ENCODE data around the gene MOAP1.
"Not testable (repeated sequence)": the region's sequence is repeated elsewhere in the genome, so short reads cannot be mapped to it uniquely, and the experiment has no call there.

MOAP1 gene

GRCh38 chr14:93206793-93207467 is 22.2 kb upstream of the MOAP1 start, which contains the start of the genes GON7 and UBR7:
GON7 (minus strand) TSS chr14:93207065; CDS start chr14:93207037, 28 bp downstream.
UBR7 (plus strand) TSS chr14:93207256; CDS start chr14:93207292, 36 bp downstream.
- Mint-ChIP-seq H3K9me3 (no peaks in the 10 kb centered on the region), H3K27ac (peak within 1 kb of the TSS; percentile 92), H3K27me3 (ENCODE audit: low read depth) (no peaks in the 10 kb centered on the region), H3K4me1 (ENCODE audit: low read depth) (peaks cover 33% of the 10 kb centered on the region), H3K4me3 (peak within 1 kb of the TSS; percentile 86), H3K36me3 (ENCODE audit: low read depth) (peaks cover 21% of the 10 kb centered on the region)
- peak; percentile 94 for DNase-seq (ENCODE audit: low spot score)

- Mint-ChIP-seq H3K27me3 (ENCODE audit: low read depth) (no peaks in the 10 kb centered on the region), H3K36me3 (ENCODE audit: low read depth) (peaks cover 17% of the 10 kb centered on the region), H3K9me3 (no peaks in the 10 kb centered on the region), H3K4me1 (ENCODE audit: low read depth) (peaks cover 21% of the 10 kb centered on the region), H3K27ac (no peak overlapping the region), H3K4me3 (no peak overlapping the region)
- no peak for DNase-seq (ENCODE audit: low spot score)
These were observed 16.5 kb upstream of the MOAP1 start for GRCh38 chr14:93201155-93201704.

GRCh38 chr14:93200553-93200952 is 15.9 kb upstream of the MOAP1 start:
- H3K27me3 Mint-ChIP-seq (ENCODE audit: low read depth) = no peaks in the 10 kb centered on the region
- H3K27ac Mint-ChIP-seq = no peak overlapping the region
- H3K9me3 Mint-ChIP-seq = no peaks in the 10 kb centered on the region
- peaks cover 15% of the 10 kb centered on the region for H3K4me1 Mint-ChIP-seq (ENCODE audit: low read depth)
- H3K36me3 Mint-ChIP-seq (ENCODE audit: low read depth) = peaks cover 15% of the 10 kb centered on the region
- DNase-seq (ENCODE audit: low spot score) = no peak
- no peak overlapping the region for H3K4me3 Mint-ChIP-seq

GRCh38 chr14:93199031-93199430 is 14.3 kb upstream of the MOAP1 start:
- H3K4me1 Mint-ChIP-seq (ENCODE audit: low read depth) = peaks cover 3% of the 10 kb centered on the region

GRCh38 chr14:93195316-93195999 is 10.8 kb upstream of the MOAP1 start:
- no peak overlapping the region for H3K4me3 Mint-ChIP-seq
- no peaks in the 10 kb centered on the region for H3K4me1 Mint-ChIP-seq (ENCODE audit: low read depth)
- H3K27ac Mint-ChIP-seq = no peak overlapping the region
- peaks cover 5% of the 10 kb centered on the region for H3K36me3 Mint-ChIP-seq (ENCODE audit: low read depth)
- H3K9me3 Mint-ChIP-seq = no peaks in the 10 kb centered on the region
- no peaks in the 10 kb centered on the region for H3K27me3 Mint-ChIP-seq (ENCODE audit: low read depth)
- DNase-seq (ENCODE audit: low spot score) = no peak

More at GRCh38 chr14:93199031-93199430, 14.3 kb upstream of the MOAP1 start:
- Mint-ChIP-seq H3K36me3 (ENCODE audit: low read depth) (peaks cover 8% of the 10 kb centered on the region), H3K9me3 (no peaks in the 10 kb centered on the region), H3K4me3 (no peak overlapping the region), H3K27me3 (ENCODE audit: low read depth) (no peaks in the 10 kb centered on the region), H3K27ac (no peak overlapping the region)
- no peak for DNase-seq (ENCODE audit: low spot score)

GRCh38 chr14:93186956-93187355 is 2.3 kb upstream of the MOAP1 start:
- no peaks in the 10 kb centered on the region for H3K27me3 Mint-ChIP-seq (ENCODE audit: low read depth)
- H3K27ac Mint-ChIP-seq = no peak overlapping the region
- no peak overlapping the region for H3K4me3 Mint-ChIP-seq
- peaks cover 21% of the 10 kb centered on the region for H3K36me3 Mint-ChIP-seq (ENCODE audit: low read depth)
- no peak for DNase-seq (ENCODE audit: low spot score)
- peaks cover 29% of the 10 kb centered on the region for H3K4me1 Mint-ChIP-seq (ENCODE audit: low read depth)
- H3K9me3 Mint-ChIP-seq = no peaks in the 10 kb centered on the region

GRCh38 chr14:93186466-93186865 is 1.8 kb upstream of the MOAP1 start:
- DNase-seq (ENCODE audit: low spot score) = no peak
- Mint-ChIP-seq H3K27me3 (ENCODE audit: low read depth) (no peaks in the 10 kb centered on the region), H3K27ac (no peak overlapping the region), H3K36me3 (ENCODE audit: low read depth) (peaks cover 25% of the 10 kb centered on the region), H3K4me1 (ENCODE audit: low read depth) (peaks cover 30% of the 10 kb centered on the region), H3K9me3 (no peaks in the 10 kb centered on the region), H3K4me3 (peak overlapping the region; percentile 58)

GRCh38 chr14:93185349-93185720 is 638 bp upstream of the MOAP1 start:
- Mint-ChIP-seq H3K36me3 (ENCODE audit: low read depth) (peaks cover 25% of the 10 kb centered on the region), H3K4me1 (ENCODE audit: low read depth) (peaks cover 30% of the 10 kb centered on the region)
- DNase-seq (ENCODE audit: low spot score) = no peak

GRCh38 chr14:93183596-93184317 is 940 bp downstream of the MOAP1 start:
- H3K4me3 Mint-ChIP-seq = peak overlapping the region; percentile 93
- no peaks in the 10 kb centered on the region for H3K9me3 Mint-ChIP-seq
- peaks cover 31% of the 10 kb centered on the region for H3K4me1 Mint-ChIP-seq (ENCODE audit: low read depth)
- H3K36me3 Mint-ChIP-seq (ENCODE audit: low read depth) = peaks cover 25% of the 10 kb centered on the region
- no peaks in the 10 kb centered on the region for H3K27me3 Mint-ChIP-seq (ENCODE audit: low read depth)
- no peak for DNase-seq (ENCODE audit: low spot score)
- peak overlapping the region; percentile 87 for H3K27ac Mint-ChIP-seq

More at GRCh38 chr14:93185349-93185720, 638 bp upstream of the MOAP1 start:
- H3K27me3 Mint-ChIP-seq (ENCODE audit: low read depth) = no peaks in the 10 kb centered on the region
- no peaks in the 10 kb centered on the region for H3K9me3 Mint-ChIP-seq
- H3K27ac Mint-ChIP-seq = peak overlapping the region; percentile 92
- peak overlapping the region; percentile 94 for H3K4me3 Mint-ChIP-seq

GRCh38 chr14:93175492-93175891 is 9.2 kb downstream of the MOAP1 start:
- no peaks in the 10 kb centered on the region for H3K36me3 Mint-ChIP-seq (ENCODE audit: low read depth)

GRCh38 chr14:93174731-93175130 is 10.0 kb downstream of the MOAP1 start:
- H3K4me1 Mint-ChIP-seq (ENCODE audit: low read depth); H3K27me3 Mint-ChIP-seq (ENCODE audit: low read depth); DNase-seq (ENCODE audit: low spot score); H3K27ac Mint-ChIP-seq; H3K4me3 Mint-ChIP-seq; H3K9me3 Mint-ChIP-seq; H3K36me3 Mint-ChIP-seq (ENCODE audit: low read depth): not testable (repeated sequence)

More at GRCh38 chr14:93175492-93175891, 9.2 kb downstream of the MOAP1 start:
- H3K4me1 Mint-ChIP-seq (ENCODE audit: low read depth) = peaks cover 3% of the 10 kb centered on the region
- no peak overlapping the region for H3K27ac Mint-ChIP-seq
- H3K9me3 Mint-ChIP-seq = no peaks in the 10 kb centered on the region
- no peak for DNase-seq (ENCODE audit: low spot score)
- no peak overlapping the region for H3K4me3 Mint-ChIP-seq
- H3K27me3 Mint-ChIP-seq (ENCODE audit: low read depth) = no peaks in the 10 kb centered on the region

GRCh38 chr14:93173943-93174395 is 10.7 kb downstream of the MOAP1 start:
- Mint-ChIP-seq H3K4me1 (ENCODE audit: low read depth) (peaks cover 3% of the 10 kb centered on the region), H3K27me3 (ENCODE audit: low read depth) (no peaks in the 10 kb centered on the region), H3K4me3 (no peak overlapping the region), H3K9me3 (no peaks in the 10 kb centered on the region), H3K27ac (no peak overlapping the region), H3K36me3 (ENCODE audit: low read depth) (no peaks in the 10 kb centered on the region)
- DNase-seq (ENCODE audit: low spot score) = no peak

GRCh38 chr14:93171376-93171775 is 13.3 kb downstream of the MOAP1 start:
- no peak overlapping the region for H3K4me3 Mint-ChIP-seq
- H3K27me3 Mint-ChIP-seq (ENCODE audit: low read depth) = no peaks in the 10 kb centered on the region
- H3K9me3 Mint-ChIP-seq = no peaks in the 10 kb centered on the region
- no peaks in the 10 kb centered on the region for H3K4me1 Mint-ChIP-seq (ENCODE audit: low read depth)
- no peaks in the 10 kb centered on the region for H3K36me3 Mint-ChIP-seq (ENCODE audit: low read depth)
- DNase-seq (ENCODE audit: low spot score) = no peak
- H3K27ac Mint-ChIP-seq = no peak overlapping the region

- H3K27me3 Mint-ChIP-seq (ENCODE audit: low read depth); H3K36me3 Mint-ChIP-seq (ENCODE audit: low read depth); H3K4me3 Mint-ChIP-seq; H3K9me3 Mint-ChIP-seq; DNase-seq (ENCODE audit: low spot score); H3K27ac Mint-ChIP-seq; H3K4me1 Mint-ChIP-seq (ENCODE audit: low read depth): not testable (repeated sequence)
These were observed 14.6 kb downstream of the MOAP1 start for GRCh38 chr14:93170141-93170540.

Measured in T-helper 2 cell treated with Interferon-gamma antibody and Interleukin-4, amounts not matched to agents 5 μg/mL and 100 μg/mL, for 36 hours (primary cell).